Measurements from ENCODE around the gene ZCCHC2.

DNA sequence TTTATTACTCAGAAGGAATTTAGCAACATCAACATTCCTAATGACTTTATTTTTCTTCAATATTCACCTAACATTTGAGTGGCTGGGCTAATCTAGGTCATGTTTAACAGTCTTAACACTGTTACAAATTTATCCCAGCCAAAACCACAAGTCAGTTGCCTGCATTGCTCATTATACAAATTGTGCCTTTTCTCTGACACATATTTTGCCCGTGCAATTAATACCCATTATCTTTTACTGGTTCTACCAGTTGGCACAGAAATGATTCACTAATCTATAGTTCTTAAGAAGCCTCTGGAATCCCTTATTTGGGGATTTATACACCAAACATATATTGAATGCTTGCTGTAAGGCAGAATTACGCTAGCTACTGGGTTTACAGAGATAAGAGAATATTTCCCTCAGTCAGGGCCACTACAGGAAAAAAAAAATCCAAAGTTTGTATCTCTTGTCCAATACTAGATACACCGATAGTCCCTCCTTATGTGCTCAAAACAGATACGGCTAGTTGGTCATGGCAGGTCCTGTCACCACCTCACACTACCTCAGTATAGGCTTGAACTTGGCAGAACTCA is 46.3 kb downstream of the ZCCHC2 start:
- TF ChIP-seq EZH2 (IDR thresholded peaks at IDR 0.05; ENCODE audit: low read depth, low read length, severe bottlenecking) (no peak), RNF2 (IDR thresholded peaks at IDR 0.05; ENCODE audit: borderline replicate concordance, low read depth, low read length, missing control alignments, poor library complexity, severe bottlenecking) (no peak), TAF1 (IDR thresholded peaks at IDR 0.05; ENCODE audit: low read depth, low read length) (no peak), POLR2AphosphoS5 (IDR thresholded peaks at IDR 0.05; ENCODE audit: low read depth, low read length) (no peak), CHD1 (IDR thresholded peaks at IDR 0.05; ENCODE audit: low read depth, low read length) (no peak), KDM4A (IDR thresholded peaks at IDR 0.05; ENCODE audit: low read depth, low read length, severe bottlenecking) (no peak), SP2 (IDR thresholded peaks at IDR 0.05; ENCODE audit: low read length) (no peak), TBP (IDR thresholded peaks at IDR 0.05; ENCODE audit: low read depth, low read length) (no peak), CREB1 (IDR thresholded peaks at IDR 0.05) (no peak), HDAC6 (IDR thresholded peaks at IDR 0.05; ENCODE audit: low read depth, low read length) (no peak), NRF1 (IDR thresholded peaks at IDR 0.05; ENCODE audit: low read depth, low read length) (no peak)
- TF ChIP-seq, protein P1, sequence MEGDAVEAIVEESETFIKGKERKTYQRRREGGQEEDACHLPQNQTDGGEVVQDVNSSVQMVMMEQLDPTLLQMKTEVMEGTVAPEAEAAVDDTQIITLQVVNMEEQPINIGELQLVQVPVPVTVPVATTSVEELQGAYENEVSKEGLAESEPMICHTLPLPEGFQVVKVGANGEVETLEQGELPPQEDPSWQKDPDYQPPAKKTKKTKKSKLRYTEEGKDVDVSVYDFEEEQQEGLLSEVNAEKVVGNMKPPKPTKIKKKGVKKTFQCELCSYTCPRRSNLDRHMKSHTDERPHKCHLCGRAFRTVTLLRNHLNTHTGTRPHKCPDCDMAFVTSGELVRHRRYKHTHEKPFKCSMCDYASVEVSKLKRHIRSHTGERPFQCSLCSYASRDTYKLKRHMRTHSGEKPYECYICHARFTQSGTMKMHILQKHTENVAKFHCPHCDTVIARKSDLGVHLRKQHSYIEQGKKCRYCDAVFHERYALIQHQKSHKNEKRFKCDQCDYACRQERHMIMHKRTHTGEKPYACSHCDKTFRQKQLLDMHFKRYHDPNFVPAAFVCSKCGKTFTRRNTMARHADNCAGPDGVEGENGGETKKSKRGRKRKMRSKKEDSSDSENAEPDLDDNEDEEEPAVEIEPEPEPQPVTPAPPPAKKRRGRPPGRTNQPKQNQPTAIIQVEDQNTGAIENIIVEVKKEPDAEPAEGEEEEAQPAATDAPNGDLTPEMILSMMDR (IDR thresholded peaks at IDR 0.05; ENCODE audit: control extremely low read depth in 1 of 3, insufficient read depth in 1 of 3, low read depth in 1 of 3, low read length in 3 of 3): no peak
- TF ChIP-seq, protein P2, sequence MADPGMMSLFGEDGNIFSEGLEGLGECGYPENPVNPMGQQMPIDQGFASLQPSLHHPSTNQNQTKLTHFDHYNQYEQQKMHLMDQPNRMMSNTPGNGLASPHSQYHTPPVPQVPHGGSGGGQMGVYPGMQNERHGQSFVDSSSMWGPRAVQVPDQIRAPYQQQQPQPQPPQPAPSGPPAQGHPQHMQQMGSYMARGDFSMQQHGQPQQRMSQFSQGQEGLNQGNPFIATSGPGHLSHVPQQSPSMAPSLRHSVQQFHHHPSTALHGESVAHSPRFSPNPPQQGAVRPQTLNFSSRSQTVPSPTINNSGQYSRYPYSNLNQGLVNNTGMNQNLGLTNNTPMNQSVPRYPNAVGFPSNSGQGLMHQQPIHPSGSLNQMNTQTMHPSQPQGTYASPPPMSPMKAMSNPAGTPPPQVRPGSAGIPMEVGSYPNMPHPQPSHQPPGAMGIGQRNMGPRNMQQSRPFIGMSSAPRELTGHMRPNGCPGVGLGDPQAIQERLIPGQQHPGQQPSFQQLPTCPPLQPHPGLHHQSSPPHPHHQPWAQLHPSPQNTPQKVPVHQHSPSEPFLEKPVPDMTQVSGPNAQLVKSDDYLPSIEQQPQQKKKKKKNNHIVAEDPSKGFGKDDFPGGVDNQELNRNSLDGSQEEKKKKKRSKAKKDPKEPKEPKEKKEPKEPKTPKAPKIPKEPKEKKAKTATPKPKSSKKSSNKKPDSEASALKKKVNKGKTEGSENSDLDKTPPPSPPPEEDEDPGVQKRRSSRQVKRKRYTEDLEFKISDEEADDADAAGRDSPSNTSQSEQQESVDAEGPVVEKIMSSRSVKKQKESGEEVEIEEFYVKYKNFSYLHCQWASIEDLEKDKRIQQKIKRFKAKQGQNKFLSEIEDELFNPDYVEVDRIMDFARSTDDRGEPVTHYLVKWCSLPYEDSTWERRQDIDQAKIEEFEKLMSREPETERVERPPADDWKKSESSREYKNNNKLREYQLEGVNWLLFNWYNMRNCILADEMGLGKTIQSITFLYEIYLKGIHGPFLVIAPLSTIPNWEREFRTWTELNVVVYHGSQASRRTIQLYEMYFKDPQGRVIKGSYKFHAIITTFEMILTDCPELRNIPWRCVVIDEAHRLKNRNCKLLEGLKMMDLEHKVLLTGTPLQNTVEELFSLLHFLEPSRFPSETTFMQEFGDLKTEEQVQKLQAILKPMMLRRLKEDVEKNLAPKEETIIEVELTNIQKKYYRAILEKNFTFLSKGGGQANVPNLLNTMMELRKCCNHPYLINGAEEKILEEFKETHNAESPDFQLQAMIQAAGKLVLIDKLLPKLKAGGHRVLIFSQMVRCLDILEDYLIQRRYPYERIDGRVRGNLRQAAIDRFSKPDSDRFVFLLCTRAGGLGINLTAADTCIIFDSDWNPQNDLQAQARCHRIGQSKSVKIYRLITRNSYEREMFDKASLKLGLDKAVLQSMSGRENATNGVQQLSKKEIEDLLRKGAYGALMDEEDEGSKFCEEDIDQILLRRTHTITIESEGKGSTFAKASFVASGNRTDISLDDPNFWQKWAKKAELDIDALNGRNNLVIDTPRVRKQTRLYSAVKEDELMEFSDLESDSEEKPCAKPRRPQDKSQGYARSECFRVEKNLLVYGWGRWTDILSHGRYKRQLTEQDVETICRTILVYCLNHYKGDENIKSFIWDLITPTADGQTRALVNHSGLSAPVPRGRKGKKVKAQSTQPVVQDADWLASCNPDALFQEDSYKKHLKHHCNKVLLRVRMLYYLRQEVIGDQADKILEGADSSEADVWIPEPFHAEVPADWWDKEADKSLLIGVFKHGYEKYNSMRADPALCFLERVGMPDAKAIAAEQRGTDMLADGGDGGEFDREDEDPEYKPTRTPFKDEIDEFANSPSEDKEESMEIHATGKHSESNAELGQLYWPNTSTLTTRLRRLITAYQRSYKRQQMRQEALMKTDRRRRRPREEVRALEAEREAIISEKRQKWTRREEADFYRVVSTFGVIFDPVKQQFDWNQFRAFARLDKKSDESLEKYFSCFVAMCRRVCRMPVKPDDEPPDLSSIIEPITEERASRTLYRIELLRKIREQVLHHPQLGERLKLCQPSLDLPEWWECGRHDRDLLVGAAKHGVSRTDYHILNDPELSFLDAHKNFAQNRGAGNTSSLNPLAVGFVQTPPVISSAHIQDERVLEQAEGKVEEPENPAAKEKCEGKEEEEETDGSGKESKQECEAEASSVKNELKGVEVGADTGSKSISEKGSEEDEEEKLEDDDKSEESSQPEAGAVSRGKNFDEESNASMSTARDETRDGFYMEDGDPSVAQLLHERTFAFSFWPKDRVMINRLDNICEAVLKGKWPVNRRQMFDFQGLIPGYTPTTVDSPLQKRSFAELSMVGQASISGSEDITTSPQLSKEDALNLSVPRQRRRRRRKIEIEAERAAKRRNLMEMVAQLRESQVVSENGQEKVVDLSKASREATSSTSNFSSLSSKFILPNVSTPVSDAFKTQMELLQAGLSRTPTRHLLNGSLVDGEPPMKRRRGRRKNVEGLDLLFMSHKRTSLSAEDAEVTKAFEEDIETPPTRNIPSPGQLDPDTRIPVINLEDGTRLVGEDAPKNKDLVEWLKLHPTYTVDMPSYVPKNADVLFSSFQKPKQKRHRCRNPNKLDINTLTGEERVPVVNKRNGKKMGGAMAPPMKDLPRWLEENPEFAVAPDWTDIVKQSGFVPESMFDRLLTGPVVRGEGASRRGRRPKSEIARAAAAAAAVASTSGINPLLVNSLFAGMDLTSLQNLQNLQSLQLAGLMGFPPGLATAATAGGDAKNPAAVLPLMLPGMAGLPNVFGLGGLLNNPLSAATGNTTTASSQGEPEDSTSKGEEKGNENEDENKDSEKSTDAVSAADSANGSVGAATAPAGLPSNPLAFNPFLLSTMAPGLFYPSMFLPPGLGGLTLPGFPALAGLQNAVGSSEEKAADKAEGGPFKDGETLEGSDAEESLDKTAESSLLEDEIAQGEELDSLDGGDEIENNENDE (IDR thresholded peaks at IDR 0.05; ENCODE audit: insufficient replicate concordance, low read length): no peak
